HEK293T (cell line): ENCODE data around the gene CD226.

Experiments
- CTCF ChIA-PET: fragments of 350-600 bp; formaldehyde crosslinking; extraction: SDS; loops from one replicate; lab custom pipeline; 2021; ENCODE audit warnings: antibody characterized with exemption, inconsistent platforms; lab: Yijun Ruan, JAX
- POLR2A ChIA-PET: fragments of 350-600 bp; formaldehyde crosslinking; extraction: SDS; loops from one replicate; lab custom pipeline; 2020; ENCODE audit warnings: antibody characterized with exemption, inconsistent platforms; lab: Yijun Ruan, JAX
- DNase-seq: peaks from one replicate; pipeline ENCODE4 v3.0.0; 2012; ENCODE audit warnings: mixed read lengths; ENCODE audit errors: extremely low spot score
- ARNT ChIP-seq: fragments of 450-650 bp; IDR thresholded peaks from 2 replicates; pipeline ENCODE4 v1.6.1; 2017; ENCODE audit warnings: mild to moderate bottlenecking
- BHLHE40 ChIP-seq: fragments of 450-650 bp; IDR thresholded peaks from 2 replicates; pipeline ENCODE4 v1.6.1; 2016; ENCODE audit warnings: mild to moderate bottlenecking, moderate library complexity, borderline replicate concordance
- CTBP1 ChIP-seq: fragments of 450-650 bp; IDR thresholded peaks from 2 replicates; pipeline ENCODE4 v1.6.1; 2016; ENCODE audit warnings: borderline replicate concordance
- ELF4 ChIP-seq: fragments of 450-650 bp; IDR thresholded peaks from 2 replicates; pipeline ENCODE4 v1.6.1; 2017; ENCODE audit warnings: antibody characterized with exemption
- FOXA1 ChIP-seq: fragments of 450-650 bp; IDR thresholded peaks from 2 replicates; pipeline ENCODE4 v1.6.1; 2016; ENCODE audit warnings: mild to moderate bottlenecking
- FOXK2 ChIP-seq: fragments of 450-650 bp; IDR thresholded peaks from 2 replicates; pipeline ENCODE4 v1.6.1; 2016; ENCODE audit warnings: mild to moderate bottlenecking
- FOXM1 ChIP-seq: fragments of 450-650 bp; IDR thresholded peaks from 2 replicates; pipeline ENCODE4 v1.6.1; 2017; ENCODE audit warnings: mild to moderate bottlenecking, borderline replicate concordance
- HDGF ChIP-seq: fragments of 450-650 bp; IDR thresholded peaks from 2 replicates; pipeline ENCODE4 v1.6.1; 2017; ENCODE audit warnings: antibody characterized with exemption, borderline replicate concordance
- L3MBTL2 ChIP-seq: fragments of 450-650 bp; conservative IDR thresholded peaks from 2 replicates; pipeline ENCODE4 v1.6.1; 2016; ENCODE audit warnings: mild to moderate bottlenecking
- LEF1 ChIP-seq: fragments of 450-650 bp; IDR thresholded peaks from 2 replicates; pipeline ENCODE4 v1.6.1; 2017; ENCODE audit warnings: mild to moderate bottlenecking, borderline replicate concordance
- NFRKB ChIP-seq: fragments of 450-650 bp; IDR thresholded peaks from 2 replicates; pipeline ENCODE4 v1.6.1; 2016; ENCODE audit warnings: mild to moderate bottlenecking, moderate library complexity
- PKNOX1 ChIP-seq: fragments of 450-650 bp; IDR thresholded peaks from 2 replicates; pipeline ENCODE4 v1.6.1; 2016
- SP1 ChIP-seq: fragments of 450-650 bp; IDR thresholded peaks from 2 replicates; pipeline ENCODE4 v1.6.1; 2017
- SUZ12 ChIP-seq: fragments of 450-650 bp; IDR thresholded peaks from 2 replicates; pipeline ENCODE4 v1.6.1; 2016; ENCODE audit warnings: mild to moderate bottlenecking
- TARDBP ChIP-seq: fragments of 450-650 bp; IDR thresholded peaks from 2 replicates; pipeline ENCODE4 v1.6.1; 2016
- ZNF384 ChIP-seq: fragments of 450-650 bp; IDR thresholded peaks from 2 replicates; pipeline ENCODE4 v1.6.1; 2016

CD226 gene

GRCh38 chr18:69947361-69948133 is at the start of gene CD226:
CD226 (minus strand) TSS chr18:69947873; CDS start chr18:69947406, 467 bp downstream.
- CTCF ChIA-PET, result no interaction called here
- POLR2A ChIA-PET, result interaction anchor here (0.6 kb wide), 1 partner anchor 9 kb away, joined by 3 read pairs; no protein-coding TSS in a partner anchor
- DNase-seq, result no peak
- no peak for TF ChIP-seq SUZ12
- no peak for TF ChIP-seq FOXK2
- TF ChIP-seq FOXM1, result no peak
- no peak for TF ChIP-seq BHLHE40
- no peak for TF ChIP-seq ARNT
- TF ChIP-seq LEF1, result no peak
- TF ChIP-seq PKNOX1, result no peak
- TF ChIP-seq L3MBTL2, result no peak
- no peak for TF ChIP-seq NFRKB
- no peak for TF ChIP-seq ZNF384
- no peak for TF ChIP-seq SP1
- no peak for TF ChIP-seq TARDBP
- no peak for TF ChIP-seq FOXA1
- TF ChIP-seq ELF4, result no peak
- no peak for TF ChIP-seq CTBP1
- no peak for TF ChIP-seq HDGF

- no peak for DNase-seq
- ChIA-PET POLR2A (no interaction called here), CTCF (no interaction called here)
- TF ChIP-seq HDGF (no peak), FOXA1 (no peak), SP1 (no peak)
Observed at GRCh38 chr18:69996951-69997798, 49.5 kb upstream of the CD226 start.

DNA sequence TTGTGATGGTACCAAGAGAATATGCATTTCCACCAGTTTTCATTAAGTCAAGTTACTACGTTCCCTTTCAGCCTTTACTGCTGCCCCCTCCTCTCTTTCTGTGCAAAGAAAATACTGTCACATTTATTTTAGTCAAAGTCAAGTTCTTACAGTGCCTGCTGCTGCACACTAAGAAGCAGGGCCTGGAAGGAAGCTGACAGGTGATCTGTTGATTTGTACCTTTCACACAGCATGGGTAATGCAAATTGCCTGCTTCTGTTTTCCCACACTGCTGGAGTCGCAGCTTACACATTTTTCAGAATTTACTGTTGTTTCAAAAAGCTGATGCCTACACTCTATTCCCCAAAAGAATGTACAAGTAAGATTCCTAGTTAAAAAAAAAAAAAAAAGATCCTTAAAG is 48.7 kb upstream of the CD226 start:
- no peak for TF ChIP-seq SUZ12
- no peak for TF ChIP-seq TARDBP
- TF ChIP-seq LEF1, result no peak
- TF ChIP-seq PKNOX1, result no peak
- TF ChIP-seq ARNT, result no peak
- TF ChIP-seq NFRKB, result no peak
- TF ChIP-seq FOXM1, result no peak
- TF ChIP-seq ZNF384, result no peak
- TF ChIP-seq FOXK2, result no peak
- TF ChIP-seq CTBP1, result no peak
- TF ChIP-seq FOXA1, result no peak
- no peak for TF ChIP-seq SP1
- no peak for TF ChIP-seq ELF4
- no peak for TF ChIP-seq L3MBTL2
- TF ChIP-seq BHLHE40, result no peak
- ChIA-PET CTCF (no interaction called here), POLR2A (no interaction called here)
- no peak for DNase-seq

GRCh38 chr18:69995774-69996173 is 48.1 kb upstream of the CD226 start:
- ChIA-PET POLR2A (no interaction called here), CTCF (no interaction called here)
- TF ChIP-seq FOXA1 (no peak), ZNF384 (no peak), SP1 (no peak), LEF1 (no peak), SUZ12 (no peak), FOXK2 (no peak), L3MBTL2 (no peak), TARDBP (no peak), HDGF (no peak), FOXM1 (no peak), ARNT (no peak), NFRKB (no peak), ELF4 (no peak), PKNOX1 (no peak), BHLHE40 (no peak), CTBP1 (no peak)
- no peak for DNase-seq

GRCh38 chr18:69992776-69993175 is 45.1 kb upstream of the CD226 start:
- CTCF ChIA-PET, result no interaction called here
- TF ChIP-seq ELF4 (no peak), SUZ12 (no peak), ZNF384 (no peak), TARDBP (no peak), PKNOX1 (no peak)
- no peak for DNase-seq
- POLR2A ChIA-PET, result no interaction called here
